ENCODE results near the gene MYRFL. TPM values are rescaled to one million over a fixed set of nuclear protein-coding genes. Genes with fewer than 3 reads are reported as not detected.

The MYRFL gene
- total RNA-seq, 1 donor from 2014 or later: 0.20 TPM

Other genes starting within 250 kb of the MYRFL start
- gene CCT2, start 239.8 kb upstream of the MYRFL start, total RNA-seq: 241 and 262 TPM in 2 replicates
- gene LRRC10, start 214.3 kb upstream of the MYRFL start, total RNA-seq: not detected in 2 replicates
- 1.0 and 1.2 TPM in 2 replicates for gene BEST3, start 125.9 kb upstream of the MYRFL start, total RNA-seq
- gene RAB3IP, start 86.4 kb upstream of the MYRFL start, total RNA-seq: 18.4 and 19.4 TPM in 2 replicates

Data from astrocyte (in vitro differentiated cells and primary cell).